ENCODE results near the gene EYS. TPM values are rescaled to one million over a fixed set of nuclear protein-coding genes. Genes with fewer than 3 reads are reported as not detected.

Gene EYS
- total and polyA plus RNA-seq, 2 of the 13 experiments (the other 11 are each of a cell fraction or from before 2014, with no cell fraction given) = 0.04 to 0.07 TPM

GRCh38 chr6:63739094-63739687 is 1967.8 kb downstream of the EYS start (continued):
- TF ChIP-seq ZNF775 (CRISPR knock-in tag; IDR thresholded peaks at IDR 0.05; ENCODE audit: borderline replicate concordance) = peak; percentile 81; the same call in 1 of the 2 replicates
- TF ChIP-seq REL (CRISPR knock-in tag; conservative IDR thresholded peaks at IDR 0.05) = no peak
- TF ChIP-seq ZMYM4 (CRISPR knock-in tag; IDR thresholded peaks at IDR 0.05) = peak; percentile 72
- 0 out of 2 replicates have a peak, but pooled peaks have one; percentile 61 for TF ChIP-seq MEIS2 (CRISPR knock-in tag; IDR thresholded peaks at IDR 0.05)
- TF ChIP-seq SALL1 (CRISPR knock-in tag; IDR thresholded peaks at IDR 0.05) = peak; percentile 33; the same call in 1 of the 2 replicates
- no peak for TF ChIP-seq PREB (CRISPR knock-in tag; IDR thresholded peaks at IDR 0.05)
- no peak for TF ChIP-seq ZKSCAN8 (CRISPR knock-in tag; IDR thresholded peaks at IDR 0.05; ENCODE audit: borderline replicate concordance)
- no peak for TF ChIP-seq RBFOX2 (IDR thresholded peaks at IDR 0.05; ENCODE audit: low read depth, low read length)
- TF ChIP-seq ZMYM3 (CRISPR knock-in tag; IDR thresholded peaks at IDR 0.05) = no peak
- TF ChIP-seq FOXP1 (IDR thresholded peaks at IDR 0.05) = no peak
- TF ChIP-seq FOXP1 (CRISPR knock-in tag; IDR thresholded peaks at IDR 0.05) = no peak
- no peak for TF ChIP-seq GLI4 (CRISPR knock-in tag; IDR thresholded peaks at IDR 0.05; ENCODE audit: borderline replicate concordance)
- no peak for TF ChIP-seq AGO2 (optimal IDR thresholded peaks at IDR 0.05; ENCODE audit: low read depth, low read length)
- no peak for TF ChIP-seq ZNF274 (CRISPR knock-in tag; IDR thresholded peaks at IDR 0.05)
- TF ChIP-seq ARID3A (IDR thresholded peaks at IDR 0.05; ENCODE audit: low read depth, low read length) = no peak
- no peak for TF ChIP-seq ZNF780A (CRISPR knock-in tag; IDR thresholded peaks at IDR 0.05)
- no peak for TF ChIP-seq RAD51 (IDR thresholded peaks at IDR 0.05; ENCODE audit: borderline replicate concordance)
- no peak for TF ChIP-seq ZNF160 (CRISPR knock-in tag; IDR thresholded peaks at IDR 0.05)
- TF ChIP-seq U2AF2 (IDR thresholded peaks at IDR 0.05; ENCODE audit: low read depth, low read length) = no peak
- no peak for TF ChIP-seq SRSF9 (IDR thresholded peaks at IDR 0.05; ENCODE audit: borderline replicate concordance, insufficient read depth, low read depth, low read length, poor library complexity, severe bottlenecking)
- TF ChIP-seq UBTF (CRISPR knock-in tag; IDR thresholded peaks at IDR 0.05) = no peak
- TF ChIP-seq XRCC5 (optimal IDR thresholded peaks at IDR 0.05; ENCODE audit: low read length) = peak; percentile 47
- TF ChIP-seq GFI1 (CRISPR knock-in tag; IDR thresholded peaks at IDR 0.05; ENCODE audit: borderline replicate concordance) = no peak

Data from HepG2 (cell line).